Endodermal cell (in vitro differentiated cells): ENCODE data around the gene BAD. TPM values are rescaled to one million over a fixed set of nuclear protein-coding genes. Genes with fewer than 3 reads are reported as not detected.

Experiments used
- DNase-seq: peaks from one replicate; pipeline ENCODE4 v3.0.0-alpha.2; 2017
- H3K27ac ChIP-seq: 2 replicates; pipeline ENCODE4 v1.5.1; 2013; ENCODE audit warnings: mild to moderate bottlenecking, low read depth, low read length, moderate library complexity
- H3K27me3 ChIP-seq: 2 replicates; pipeline ENCODE4 v1.6.1; 2013; ENCODE audit warnings: mild to moderate bottlenecking, low read length, moderate library complexity; ENCODE audit not compliant: insufficient read depth, control insufficient read depth, poor library complexity, severe bottlenecking
- H3K36me3 ChIP-seq: 2 replicates; pipeline ENCODE4 v1.7.0; 2013; ENCODE audit warnings: mild to moderate bottlenecking, low read length, moderate library complexity; ENCODE audit not compliant: control insufficient read depth, insufficient read depth
- H3K4me1 ChIP-seq: one replicate; pipeline ENCODE4 v1.7.0; 2013; ENCODE audit warnings: low read length; ENCODE audit not compliant: control insufficient read depth, insufficient read depth
- H3K4me3 ChIP-seq: 2 replicates; pipeline ENCODE4 v1.5.1; 2013; ENCODE audit warnings: mild to moderate bottlenecking, low read length, moderate library complexity
- H3K9ac ChIP-seq: 2 replicates; pipeline ENCODE4 v1.6.1; 2013; ENCODE audit warnings: mild to moderate bottlenecking, low read length, moderate library complexity; ENCODE audit not compliant: poor library complexity, severe bottlenecking; ENCODE audit errors: extremely low read depth
- H3K9me3 ChIP-seq: 2 replicates; pipeline ENCODE4 v1.6.1; 2013; ENCODE audit warnings: mild to moderate bottlenecking, low read length, moderate library complexity; ENCODE audit not compliant: control insufficient read depth
- H3K27ac Mint-ChIP-seq: 2 replicates; pipeline ENCODE4 v1.8.0; 2020; ENCODE audit warnings: mixed read lengths
- H3K27me3 Mint-ChIP-seq: 2 replicates; pipeline ENCODE4 v1.8.0; 2021; ENCODE audit warnings: mild to moderate bottlenecking, mixed read lengths; ENCODE audit not compliant: insufficient read depth
- H3K36me3 Mint-ChIP-seq: 2 replicates; pipeline ENCODE4 v1.8.0; 2020; ENCODE audit warnings: low read depth, mixed read lengths
- H3K4me1 Mint-ChIP-seq: 2 replicates; pipeline ENCODE4 v1.8.0; 2020; ENCODE audit warnings: mixed read lengths
- H3K4me3 Mint-ChIP-seq: 2 replicates; pipeline ENCODE4 v1.8.0; 2020; ENCODE audit warnings: mild to moderate bottlenecking, moderate library complexity, mixed read lengths
- H3K9me3 Mint-ChIP-seq: 2 replicates; pipeline ENCODE4 v1.8.0; 2020; ENCODE audit warnings: mild to moderate bottlenecking, mixed read lengths
- CTCF ChIP-seq: fragments of 200-600 bp; sonication (generic); conservative IDR thresholded peaks from 2 replicates; pipeline ENCODE4 v1.5.0; 2021; ENCODE audit warnings: antibody characterized with exemption, mild to moderate bottlenecking
- WGBS, 2 experiments: methylation state at CpG; one replicate each; pipeline versions ENCODE4 v1.1.5 to v1.1.7; 2013; ENCODE audit warnings: missing lambda C conversion rate in 2 of 2, mixed read lengths in 1 of 2; ENCODE audit not compliant: insufficient coverage in 1 of 2, insufficient read length in 1 of 2; 5-methylcytosine and 5-hydroxymethylcytosine counted together
- total RNA-seq, 2 donors: library from RNA; stranded (reverse); fragmentation: NEBNext Ultra II Directional in 1 of 2; extraction: Animal tissue kit (Norgen Biotek cat#: 25700) in 1 of 2; gene quantifications; 2 replicates in 1 of 2; 3 replicates in 1 of 2; pipeline ENCODE4 v1.2.1, GENCODE V29; 2021

Gene BAD
- total RNA-seq, 2 donors from 2014 or later, result 42.3 to 48.2 TPM

GRCh38 chr11:64266339-64266738 is 18.1 kb downstream of the BAD start:
- H3K4me1 Mint-ChIP-seq, result peaks cover 10% of the 10 kb centered on the region
- Histone ChIP-seq H3K4me3 (no peak overlapping the region), H3K4me1 (no peaks in the 10 kb centered on the region), H3K27me3 (no peaks in the 10 kb centered on the region), H3K9me3 (no peaks in the 10 kb centered on the region), H3K27ac (no peak overlapping the region), H3K9ac (no peak overlapping the region), H3K36me3 (peaks cover 32% of the 10 kb centered on the region)
- no peak overlapping the region for H3K4me3 Mint-ChIP-seq
- H3K9me3 Mint-ChIP-seq, result no peaks in the 10 kb centered on the region
- no peak for DNase-seq
- H3K36me3 Mint-ChIP-seq, result peaks cover 36% of the 10 kb centered on the region
- no peaks in the 10 kb centered on the region for H3K27me3 Mint-ChIP-seq
- no peak overlapping the region for H3K27ac Mint-ChIP-seq
- TF ChIP-seq CTCF, result no peak
- WGBS, 2 experiments, result 91 to 97% methylated on average over 14 to 15 of the region's 15 CpGs

- WGBS, 2 experiments, result 94 to 95% methylated on average over 25 to 35 of the region's 35 CpGs
- DNase-seq, result no peak
- no peaks in the 10 kb centered on the region for H3K9me3 Mint-ChIP-seq
- no peaks in the 10 kb centered on the region for H3K9me3 ChIP-seq
- no peak overlapping the region for H3K4me3 ChIP-seq
- H3K4me1 Mint-ChIP-seq, result peaks cover 10% of the 10 kb centered on the region
- H3K36me3 Mint-ChIP-seq, result peaks cover 37% of the 10 kb centered on the region
- H3K27ac ChIP-seq, result no peak overlapping the region
- no peak overlapping the region for H3K4me3 Mint-ChIP-seq
- peaks cover 37% of the 10 kb centered on the region for H3K36me3 ChIP-seq
- no peak overlapping the region for H3K27ac Mint-ChIP-seq
- no peak for TF ChIP-seq CTCF
- H3K9ac ChIP-seq, result no peak overlapping the region
- no peaks in the 10 kb centered on the region for H3K27me3 Mint-ChIP-seq
- no peaks in the 10 kb centered on the region for H3K4me1 ChIP-seq
- no peaks in the 10 kb centered on the region for H3K27me3 ChIP-seq
Observed at GRCh38 chr11:64265176-64266160, 19.0 kb downstream of the BAD start.

GRCh38 chr11:64264371-64264852 is 20.1 kb downstream of the BAD start:
- Histone ChIP-seq H3K9ac (no peak overlapping the region), H3K27me3 (no peaks in the 10 kb centered on the region), H3K4me3 (no peak overlapping the region), H3K36me3 (peaks cover 47% of the 10 kb centered on the region), H3K27ac (no peak overlapping the region), H3K9me3 (no peaks in the 10 kb centered on the region), H3K4me1 (no peaks in the 10 kb centered on the region)
- 87 to 98% methylated on average over 6 to 10 of the region's 10 CpGs for WGBS, 2 experiments
- Mint-ChIP-seq H3K27ac (no peak overlapping the region), H3K4me1 (peaks cover 10% of the 10 kb centered on the region), H3K4me3 (no peak overlapping the region), H3K9me3 (no peaks in the 10 kb centered on the region), H3K36me3 (peaks cover 47% of the 10 kb centered on the region), H3K27me3 (no peaks in the 10 kb centered on the region)
- TF ChIP-seq CTCF, result no peak
- DNase-seq, result no peak
